Mesendoderm (in vitro differentiated cells): Measurements from ENCODE around the gene ZNF672. TPM values are rescaled to one million over a fixed set of nuclear protein-coding genes. Genes with fewer than 3 reads are reported as not detected.

ENCODE experiments used
- small RNA-seq: library from polyadenylated mRNA; stranded (forward); fragments of <200 nt; extraction: miRNeasy Mini kit (QIAGEN cat#:217004); gene quantifications from one replicate; pipeline ENCODE3, GENCODE V24; 2013; ENCODE audit not compliant: insufficient read depth

The ZNF672 gene

Small RNAs within 50 kb of the gene (small RNA-seq; reads per million reads assigned to genes)
- not detected for gene MIR3124
